ENCODE results near the gene SLC22A4. TPM values are rescaled to one million over a fixed set of nuclear protein-coding genes. Genes with fewer than 3 reads are reported as not detected.

Gene SLC22A4
- total RNA-seq, 2 experiments from 2014 or later, result 1.3 to 1.5 TPM

GRCh38 chr5:132298298-132299212 is 4.4 kb downstream of the SLC22A4 start:
- ChIA-PET CTCF (no interaction called here), POLR2A (no interaction called here)
- H3K4me3 Mint-ChIP-seq, result no peak overlapping the region
- H3K27ac Mint-ChIP-seq, result no peak overlapping the region
- peaks cover 22% of the 10 kb centered on the region for H3K4me1 Mint-ChIP-seq (ENCODE audit: low read depth)
- intact Hi-C loops (cut with micrococcal nuclease), result loop anchor here (10.0 kb wide), 2 partner anchors 664 to 756 kb away; partner anchors contain the start of genes HSPA4 and RAPGEF6
- H3K9me3 Mint-ChIP-seq, result no peaks in the 10 kb centered on the region
- H3K36me3 Mint-ChIP-seq, result peaks cover 4% of the 10 kb centered on the region
- no peak for DNase-seq
- H3K27me3 Mint-ChIP-seq, result peaks cover 6% of the 10 kb centered on the region

DNA sequence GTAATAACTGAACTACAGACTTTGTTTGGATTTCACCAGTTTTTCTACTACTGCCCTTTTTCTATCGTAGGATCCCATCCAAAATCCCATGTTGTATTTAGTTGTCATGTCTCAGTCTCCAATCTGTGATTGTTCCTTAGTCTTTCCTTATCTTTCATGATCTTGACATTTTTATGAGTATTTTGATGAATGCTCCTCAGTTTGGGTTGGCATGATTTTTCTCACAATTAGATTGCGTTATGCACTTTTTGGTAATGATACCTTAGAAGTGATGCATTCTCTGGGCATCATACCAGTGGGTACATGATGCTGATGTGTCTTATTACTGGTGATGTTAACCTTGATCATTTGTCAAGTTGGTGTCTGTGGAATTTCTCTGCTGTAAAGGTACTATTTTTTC is 5.7 kb downstream of the SLC22A4 start:
- Mint-ChIP-seq H3K36me3 (peaks cover 8% of the 10 kb centered on the region), H3K9me3 (peaks cover 5% of the 10 kb centered on the region)
- CTCF ChIA-PET, result no interaction called here

DNA sequence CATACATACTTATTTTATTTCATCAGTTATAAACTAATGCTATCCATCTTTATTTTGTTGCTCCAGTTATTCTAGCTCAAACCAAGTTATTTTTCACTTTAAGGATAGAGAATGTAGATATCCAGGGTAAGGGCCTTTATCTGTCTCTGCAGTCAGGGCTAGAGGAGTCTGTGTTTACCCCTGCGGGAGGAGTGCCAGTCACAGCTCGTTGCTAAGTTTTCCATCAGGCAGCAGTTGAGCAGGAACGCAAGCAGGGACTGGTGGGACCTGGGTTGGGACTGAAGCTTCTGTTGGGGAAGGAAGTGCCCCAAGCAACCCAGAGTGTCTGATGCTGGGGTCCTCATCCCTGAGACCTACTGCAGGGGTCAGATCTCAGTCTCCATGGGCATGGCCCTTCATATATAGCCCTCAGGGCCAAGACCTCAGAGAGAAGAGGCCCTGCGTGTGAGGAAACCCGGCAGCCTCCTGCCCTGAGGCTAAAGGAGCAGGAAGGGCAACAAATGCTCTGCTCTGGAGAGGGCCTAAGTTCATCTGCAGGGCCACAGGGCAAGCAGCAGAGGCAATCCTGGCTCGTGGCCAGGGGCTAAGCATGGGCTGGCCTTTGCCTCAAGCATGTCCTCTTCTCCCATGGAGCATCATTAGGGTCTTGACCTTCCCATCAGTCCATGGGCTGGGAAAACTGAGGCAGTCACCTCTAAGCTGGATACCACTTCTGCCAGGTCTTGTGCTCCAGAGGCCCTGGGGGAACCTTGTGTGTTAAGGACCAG is 6.6 kb downstream of the SLC22A4 start:
- Mint-ChIP-seq H3K27ac (no peak overlapping the region), H3K9me3 (peaks cover 11% of the 10 kb centered on the region), H3K27me3 (peaks cover 6% of the 10 kb centered on the region), H3K36me3 (peaks cover 7% of the 10 kb centered on the region), H3K4me3 (no peak overlapping the region), H3K4me1 (ENCODE audit: low read depth) (peaks cover 16% of the 10 kb centered on the region)
- DNase-seq, result no peak
- intact Hi-C loops (cut with micrococcal nuclease), result no loop called here
- POLR2A ChIA-PET, result no interaction called here
- CTCF ChIA-PET, result no interaction called here

More for the DNA sequence above, 5.7 kb downstream of the SLC22A4 start:
- DNase-seq, result no peak
- peaks cover 22% of the 10 kb centered on the region for H3K4me1 Mint-ChIP-seq (ENCODE audit: low read depth)
- intact Hi-C loops (cut with micrococcal nuclease), result loop anchor here (10.0 kb wide), 2 partner anchors 665 to 755 kb away; partner anchors contain the start of genes HSPA4 and RAPGEF6
- H3K27ac Mint-ChIP-seq, result no peak overlapping the region
- H3K4me3 Mint-ChIP-seq, result no peak overlapping the region
- H3K27me3 Mint-ChIP-seq, result peaks cover 6% of the 10 kb centered on the region
- POLR2A ChIA-PET, result no interaction called here

DNA sequence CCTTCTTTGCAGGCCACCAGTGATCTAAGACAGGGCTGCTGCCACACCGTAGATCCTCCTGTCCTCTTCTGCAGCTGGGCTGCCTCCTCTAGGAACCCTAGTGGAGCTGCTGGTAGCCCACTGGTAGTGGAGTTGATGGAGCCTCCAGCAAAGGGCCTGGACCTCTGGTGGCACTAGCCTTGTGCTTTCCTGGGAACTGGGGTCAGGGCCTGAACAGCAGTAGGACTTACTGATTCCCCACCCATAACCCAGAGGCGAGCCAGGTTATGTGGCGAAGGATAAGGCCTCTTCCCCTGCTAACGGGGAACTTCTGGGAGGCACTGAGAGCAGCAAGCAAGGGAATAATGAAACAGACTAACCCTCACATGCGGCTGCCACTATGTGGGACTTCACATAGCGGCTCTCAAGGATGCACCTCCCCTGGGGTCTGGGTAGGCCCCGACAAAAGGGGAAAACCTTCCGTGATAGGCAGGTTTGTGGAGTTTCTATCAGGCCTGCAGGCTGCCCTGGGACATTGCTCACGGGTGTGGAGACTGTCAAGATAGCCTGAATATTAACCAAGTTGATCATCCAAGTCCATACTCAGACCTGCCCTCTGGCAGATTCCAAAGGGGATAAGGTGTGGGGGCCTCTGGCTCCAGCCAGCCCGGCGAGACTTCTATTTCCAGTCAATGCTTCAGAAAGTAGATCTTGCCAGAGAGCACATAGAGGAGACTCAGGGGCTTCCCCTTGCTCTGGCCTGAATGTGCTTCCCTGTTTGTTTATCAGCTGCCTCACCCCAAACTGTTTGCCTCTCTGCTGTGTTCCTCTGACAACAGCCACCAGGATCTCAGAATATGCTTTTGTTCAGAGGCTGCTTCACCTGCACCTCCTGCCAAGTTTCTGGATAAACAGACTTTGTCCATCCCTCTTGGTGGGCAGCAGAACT is 7.4 kb downstream of the SLC22A4 start:
- H3K27me3 Mint-ChIP-seq, result peaks cover 1% of the 10 kb centered on the region
- ChIA-PET POLR2A (interaction anchor here (0.8 kb wide), 1 partner anchor 8 kb away, joined by 4 read pairs; no protein-coding TSS in a partner anchor), CTCF (no interaction called here)
- peaks cover 9% of the 10 kb centered on the region for H3K4me1 Mint-ChIP-seq (ENCODE audit: low read depth)
- H3K36me3 Mint-ChIP-seq, result peaks cover 4% of the 10 kb centered on the region
- no peak overlapping the region for H3K4me3 Mint-ChIP-seq
- intact Hi-C loops (cut with micrococcal nuclease), result no loop called here
- peaks cover 15% of the 10 kb centered on the region for H3K9me3 Mint-ChIP-seq
- no peak for DNase-seq
- H3K27ac Mint-ChIP-seq, result no peak overlapping the region

DNA sequence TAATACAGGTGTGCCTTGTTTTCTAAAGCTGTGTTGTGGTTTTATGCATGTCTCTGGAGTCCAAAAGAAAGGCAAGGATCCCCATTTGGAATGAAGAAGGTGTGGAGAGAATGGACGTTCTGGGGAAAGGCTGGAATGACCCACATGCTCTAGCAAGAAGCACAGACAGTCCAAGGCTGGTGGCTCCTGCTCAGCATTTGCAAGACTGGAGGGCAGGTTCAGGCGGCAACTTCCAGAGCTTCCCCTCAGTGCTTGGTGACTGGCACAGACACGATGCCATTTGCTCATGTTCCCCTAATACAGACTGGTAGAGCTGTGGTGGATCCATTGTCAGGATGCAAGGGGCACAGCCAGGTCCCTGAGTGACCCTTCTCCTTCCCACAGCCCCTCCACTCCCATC is 8.2 kb downstream of the SLC22A4 start:
- peaks cover 4% of the 10 kb centered on the region for H3K36me3 Mint-ChIP-seq
- DNase-seq, result no peak
- H3K4me1 Mint-ChIP-seq (ENCODE audit: low read depth), result peaks cover 4% of the 10 kb centered on the region
- intact Hi-C loops (cut with micrococcal nuclease), result no loop called here
- ChIA-PET POLR2A (interaction anchor here (0.8 kb wide), 1 partner anchor 9 kb away, joined by 4 read pairs; no protein-coding TSS in a partner anchor), CTCF (no interaction called here)
- no peaks in the 10 kb centered on the region for H3K27me3 Mint-ChIP-seq
- peaks cover 15% of the 10 kb centered on the region for H3K9me3 Mint-ChIP-seq
- no peak overlapping the region for H3K27ac Mint-ChIP-seq
- no peak overlapping the region for H3K4me3 Mint-ChIP-seq

DNA sequence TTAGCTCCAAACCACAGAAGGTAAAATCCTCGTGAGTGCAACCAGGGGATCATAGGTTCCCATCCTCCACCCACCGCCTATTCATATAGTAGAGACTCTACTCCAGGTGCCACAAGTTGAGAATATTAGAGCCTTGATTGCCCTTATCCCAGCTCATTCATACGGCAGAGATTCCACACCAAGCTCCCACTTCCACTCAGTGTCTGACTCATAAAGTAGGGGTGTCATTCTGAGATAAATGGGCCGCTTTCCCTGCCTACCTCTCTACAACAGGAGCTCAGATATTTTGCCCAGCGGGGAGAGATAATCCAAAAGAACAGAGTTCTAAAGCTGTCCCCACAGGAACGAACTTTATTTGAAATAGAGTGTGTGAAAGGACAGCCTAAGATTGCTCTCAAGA is 9.4 kb downstream of the SLC22A4 start:
- intact Hi-C loops (cut with micrococcal nuclease), result no loop called here
- CTCF ChIA-PET, result interaction anchor here (0.8 to 1.4 kb wide), 2 partner anchors 32 to 202 kb away, joined by 3 to 4 read pairs; no protein-coding TSS in a partner anchor
- no peak overlapping the region for H3K4me3 Mint-ChIP-seq

GRCh38 chr5:132305420-132305819 is 11.2 kb downstream of the SLC22A4 start:
- Mint-ChIP-seq H3K4me1 (ENCODE audit: low read depth) (no peaks in the 10 kb centered on the region), H3K27me3 (no peaks in the 10 kb centered on the region), H3K36me3 (peaks cover 4% of the 10 kb centered on the region), H3K27ac (no peak overlapping the region), H3K9me3 (peaks cover 15% of the 10 kb centered on the region), H3K4me3 (no peak overlapping the region)
- CTCF ChIA-PET, result no interaction called here
- POLR2A ChIA-PET, result no interaction called here
- intact Hi-C loops (cut with micrococcal nuclease), result no loop called here
- no peak for DNase-seq

More for the DNA sequence above, 9.4 kb downstream of the SLC22A4 start:
- Mint-ChIP-seq H3K4me1 (ENCODE audit: low read depth) (no peaks in the 10 kb centered on the region), H3K9me3 (peaks cover 15% of the 10 kb centered on the region), H3K27me3 (no peaks in the 10 kb centered on the region), H3K27ac (no peak overlapping the region), H3K36me3 (peaks cover 4% of the 10 kb centered on the region)
- POLR2A ChIA-PET, result no interaction called here
- DNase-seq, result no peak

GRCh38 chr5:132308701-132309100 is 14.5 kb downstream of the SLC22A4 start:
- H3K27me3 Mint-ChIP-seq, result no peaks in the 10 kb centered on the region
- H3K9me3 Mint-ChIP-seq, result peaks cover 15% of the 10 kb centered on the region
- no peak for DNase-seq
- ChIA-PET CTCF (interaction anchor here (0.9 to 1.6 kb wide), 2 partner anchors 15 to 70 kb away, joined by 3 to 5 read pairs; no protein-coding TSS in a partner anchor), POLR2A (no interaction called here)
- intact Hi-C loops (cut with micrococcal nuclease), result no loop called here
- H3K36me3 Mint-ChIP-seq, result peaks cover 2% of the 10 kb centered on the region
- H3K27ac Mint-ChIP-seq, result no peak overlapping the region
- no peaks in the 10 kb centered on the region for H3K4me1 Mint-ChIP-seq (ENCODE audit: low read depth)
- no peak overlapping the region for H3K4me3 Mint-ChIP-seq

DNA sequence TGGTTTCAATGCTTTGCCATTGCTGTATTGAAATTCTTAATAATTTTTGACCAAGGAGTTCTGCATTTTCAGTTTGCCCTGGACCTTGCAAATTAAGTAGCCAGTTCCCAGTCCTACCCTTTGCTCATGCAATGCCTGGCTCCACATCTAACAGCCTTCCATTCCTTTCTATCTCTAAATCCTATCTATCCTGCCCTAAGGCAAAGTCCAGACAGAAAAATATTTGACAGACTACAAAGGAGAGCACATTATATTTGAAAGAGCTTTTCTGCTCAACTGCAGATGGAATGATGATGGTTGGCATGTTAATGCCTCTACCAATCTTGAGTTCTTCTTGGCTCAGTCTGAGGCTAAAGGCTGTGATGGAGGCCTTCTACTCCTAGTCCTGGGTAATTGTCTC is 15.5 kb downstream of the SLC22A4 start:
- CTCF ChIA-PET, result interaction anchor here (1.6 kb wide), 1 partner anchor 71 kb away, joined by 5 read pairs; no protein-coding TSS in a partner anchor
- POLR2A ChIA-PET, result no interaction called here
- no peak for DNase-seq
- no peaks in the 10 kb centered on the region for H3K27me3 Mint-ChIP-seq
- intact Hi-C loops (cut with micrococcal nuclease), result no loop called here
- no peak overlapping the region for H3K4me3 Mint-ChIP-seq
- H3K9me3 Mint-ChIP-seq, result peaks cover 10% of the 10 kb centered on the region
- no peaks in the 10 kb centered on the region for H3K4me1 Mint-ChIP-seq (ENCODE audit: low read depth)
- no peaks in the 10 kb centered on the region for H3K36me3 Mint-ChIP-seq
- H3K27ac Mint-ChIP-seq, result no peak overlapping the region

DNA sequence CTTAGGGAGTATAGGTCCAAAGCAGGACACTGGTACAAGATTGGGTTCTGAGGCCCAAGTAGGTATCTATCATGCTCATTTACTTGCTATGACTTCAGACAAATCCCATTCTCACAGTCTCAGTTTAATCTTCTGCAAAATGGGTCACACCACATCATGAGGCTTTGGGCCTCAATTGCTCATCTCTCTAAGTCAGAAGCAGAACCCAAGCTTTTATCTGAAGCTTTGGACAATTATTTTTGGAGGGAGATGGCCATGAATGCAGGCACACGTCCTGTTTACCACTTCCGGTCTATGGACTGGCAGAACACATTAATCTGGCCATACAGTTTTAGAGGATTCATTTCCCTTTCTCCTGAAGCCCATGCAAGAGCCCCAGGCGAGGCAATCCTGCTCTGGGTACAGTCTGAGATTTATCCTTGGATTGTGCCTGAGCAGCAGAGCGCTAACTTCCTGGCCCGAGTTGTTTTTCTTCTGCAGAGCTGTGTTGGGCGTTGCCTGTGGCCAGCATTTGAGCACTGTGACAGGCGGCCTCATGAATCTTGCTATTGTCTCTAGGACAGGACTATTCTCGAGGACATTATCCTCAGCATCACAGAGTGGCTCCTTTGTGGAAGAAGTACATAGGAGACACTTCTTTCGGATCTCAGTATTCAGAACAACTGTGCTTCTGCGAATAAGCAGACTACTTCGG is 16.1 kb downstream of the SLC22A4 start:
- Mint-ChIP-seq H3K27me3 (no peaks in the 10 kb centered on the region), H3K36me3 (no peaks in the 10 kb centered on the region), H3K4me3 (no peak overlapping the region), H3K27ac (no peak overlapping the region), H3K4me1 (ENCODE audit: low read depth) (no peaks in the 10 kb centered on the region), H3K9me3 (peaks cover 6% of the 10 kb centered on the region)
- ChIA-PET CTCF (interaction anchor here (1.6 kb wide), 1 partner anchor 72 kb away, joined by 5 read pairs; no protein-coding TSS in a partner anchor), POLR2A (no interaction called here)
- intact Hi-C loops (cut with micrococcal nuclease), result no loop called here
- DNase-seq, result no peak

DNA sequence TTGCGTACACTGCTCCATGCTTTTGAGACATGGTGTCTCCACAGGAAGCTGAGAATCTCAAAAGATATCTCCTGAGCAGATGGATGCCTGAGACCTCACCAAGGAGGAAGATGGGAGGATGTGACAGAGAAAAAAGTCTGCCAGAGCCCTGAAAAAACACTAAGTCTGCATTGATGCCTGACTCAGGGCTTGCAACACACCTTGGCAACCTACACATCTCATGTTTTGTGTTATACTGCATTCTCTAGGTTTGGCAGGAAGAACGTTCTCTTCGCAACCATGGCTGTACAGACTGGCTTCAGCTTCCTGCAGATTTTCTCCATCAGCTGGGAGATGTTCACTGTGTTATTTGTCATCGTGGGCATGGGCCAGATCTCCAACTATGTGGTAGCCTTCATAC is 19.2 kb downstream of the SLC22A4 start:
- intact Hi-C loops (cut with micrococcal nuclease), result no loop called here
- no peak for DNase-seq
- POLR2A ChIA-PET, result no interaction called here
- H3K9me3 Mint-ChIP-seq, result no peaks in the 10 kb centered on the region
- H3K4me1 Mint-ChIP-seq (ENCODE audit: low read depth), result no peaks in the 10 kb centered on the region
- H3K4me3 Mint-ChIP-seq, result no peak overlapping the region
- no peaks in the 10 kb centered on the region for H3K36me3 Mint-ChIP-seq
- H3K27ac Mint-ChIP-seq, result no peak overlapping the region
- H3K27me3 Mint-ChIP-seq, result no peaks in the 10 kb centered on the region
- CTCF ChIA-PET, result interaction anchor here (1.2 to 1.5 kb wide), 2 partner anchors 21 to 75 kb away, joined by 3 read pairs; no protein-coding TSS in a partner anchor

Measured in activated CD4-positive, alpha-beta memory T cell treated with anti-CD3 and anti-CD28 coated beads for 36 hours (primary cell).